Lower lobe of right lung (tissue), 2 donors: ENCODE results near the gene PPP1R3D. TPM values are rescaled to one million over a fixed set of nuclear protein-coding genes. Genes with fewer than 3 reads are reported as not detected.

ENCODE experiments used
- ATAC-seq, 2 donors: fragments of 200-7000 bp; cut with Tn5 transposase; one replicate each; pipeline ENCODE4 v1.9.1; 2020 to 2022; ENCODE audit warnings: mild to moderate bottlenecking in 2 of 2, moderate library complexity in 2 of 2
- DNase-seq: peaks from one replicate; pipeline ENCODE4 v3.0.0-alpha.2; 2020
- H3K27ac ChIP-seq: fragments of 200-600 bp; one replicate; pipeline ENCODE4 v1.8.0; 2022
- H3K27me3 ChIP-seq: fragments of 200-600 bp; one replicate; pipeline ENCODE4 v1.8.0; 2022; ENCODE audit warnings: low read depth
- H3K36me3 ChIP-seq: fragments of 200-600 bp; one replicate; pipeline ENCODE4 v1.8.0; 2022; ENCODE audit warnings: mild to moderate bottlenecking
- H3K4me1 ChIP-seq: fragments of 200-600 bp; one replicate; pipeline ENCODE4 v1.8.0; 2022
- H3K4me3 ChIP-seq: fragments of 200-600 bp; one replicate; pipeline ENCODE4 v1.8.0; 2022; ENCODE audit warnings: mild to moderate bottlenecking
- H3K9me3 ChIP-seq: fragments of 200-600 bp; one replicate; pipeline ENCODE4 v1.8.0; 2022
- intact Hi-C: fragments of 100-400 bp; cut with DNase I; formaldehyde crosslinking; loops from one replicate; pipeline ENCODE4 v1.11.0; 2022
- total RNA-seq: library from RNA; stranded (reverse); fragmentation: NEBNext Ultra II Directional; extraction: Animal tissue kit (Norgen Biotek cat#: 25700); gene quantifications from one replicate; pipeline ENCODE4 v1.2.1, GENCODE V29; 2021
- TF ChIP-seq, protein P1 (sequence below): fragments of 200-600 bp; IDR thresholded peaks from one replicate; pipeline ENCODE4 v1.8.0; 2022; ENCODE audit warnings: antibody characterized with exemption, mild to moderate bottlenecking
- donor health status: DM: no; HTN: yes; CAD: no; lungs with severe emphysema.

Gene PPP1R3D
- total RNA-seq, 1 donor from 2014 or later, result 12.1 TPM

DNA sequence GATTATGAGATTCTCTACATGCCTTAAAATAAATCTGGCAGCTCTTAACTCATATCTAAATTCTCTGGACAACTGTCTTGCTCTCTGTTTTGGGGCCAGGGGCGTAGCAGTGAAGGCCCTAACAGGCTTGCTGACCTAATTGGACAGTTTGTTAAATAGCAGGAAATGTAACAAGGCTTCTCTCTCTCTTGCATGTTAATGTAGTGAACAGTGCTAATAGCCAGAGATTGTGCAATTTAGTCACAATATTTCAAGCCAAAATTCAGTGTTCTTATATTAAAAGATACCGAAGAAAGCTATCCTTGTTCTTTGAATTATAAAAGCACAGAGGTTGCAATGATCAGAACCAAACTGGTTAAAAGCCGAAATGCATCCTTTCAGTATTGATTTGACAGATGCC, 3.0 kb downstream of the PPP1R3D start:
- Histone ChIP-seq H3K4me1 (peaks cover 39% of the 10 kb centered on the region), H3K27me3 (no peaks in the 10 kb centered on the region), H3K4me3 (no peak overlapping the region), H3K36me3 (peaks cover under 1% of the 10 kb centered on the region), H3K27ac (no peak overlapping the region), H3K9me3 (no peaks in the 10 kb centered on the region)
- intact Hi-C loops, result no loop called here
- TF ChIP-seq, protein P1, sequence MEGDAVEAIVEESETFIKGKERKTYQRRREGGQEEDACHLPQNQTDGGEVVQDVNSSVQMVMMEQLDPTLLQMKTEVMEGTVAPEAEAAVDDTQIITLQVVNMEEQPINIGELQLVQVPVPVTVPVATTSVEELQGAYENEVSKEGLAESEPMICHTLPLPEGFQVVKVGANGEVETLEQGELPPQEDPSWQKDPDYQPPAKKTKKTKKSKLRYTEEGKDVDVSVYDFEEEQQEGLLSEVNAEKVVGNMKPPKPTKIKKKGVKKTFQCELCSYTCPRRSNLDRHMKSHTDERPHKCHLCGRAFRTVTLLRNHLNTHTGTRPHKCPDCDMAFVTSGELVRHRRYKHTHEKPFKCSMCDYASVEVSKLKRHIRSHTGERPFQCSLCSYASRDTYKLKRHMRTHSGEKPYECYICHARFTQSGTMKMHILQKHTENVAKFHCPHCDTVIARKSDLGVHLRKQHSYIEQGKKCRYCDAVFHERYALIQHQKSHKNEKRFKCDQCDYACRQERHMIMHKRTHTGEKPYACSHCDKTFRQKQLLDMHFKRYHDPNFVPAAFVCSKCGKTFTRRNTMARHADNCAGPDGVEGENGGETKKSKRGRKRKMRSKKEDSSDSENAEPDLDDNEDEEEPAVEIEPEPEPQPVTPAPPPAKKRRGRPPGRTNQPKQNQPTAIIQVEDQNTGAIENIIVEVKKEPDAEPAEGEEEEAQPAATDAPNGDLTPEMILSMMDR, result no peak
- ATAC-seq, result no peak
- DNase-seq, result no peak

DNA sequence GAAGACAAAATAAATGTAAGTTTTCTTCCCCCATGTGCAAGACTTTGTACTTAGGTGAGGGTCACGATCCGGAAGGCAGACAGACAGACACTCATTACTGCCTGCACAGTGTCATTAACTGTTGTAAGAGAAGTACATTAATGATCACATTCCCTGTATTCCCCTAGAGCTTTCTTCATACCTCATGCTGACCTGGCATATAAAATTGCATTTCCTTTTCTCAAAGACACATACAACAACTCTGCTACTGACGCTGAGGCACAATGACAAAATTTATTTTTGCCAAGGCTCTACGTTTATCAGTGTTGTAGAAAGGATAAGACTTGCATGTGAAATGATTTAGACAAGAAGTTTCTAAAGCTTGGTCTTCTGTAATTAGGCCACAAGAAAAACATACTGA, 3.7 kb downstream of the PPP1R3D start:
- intact Hi-C loops, result no loop called here
- DNase-seq, result no peak
- H3K27me3 ChIP-seq, result no peaks in the 10 kb centered on the region

DNA sequence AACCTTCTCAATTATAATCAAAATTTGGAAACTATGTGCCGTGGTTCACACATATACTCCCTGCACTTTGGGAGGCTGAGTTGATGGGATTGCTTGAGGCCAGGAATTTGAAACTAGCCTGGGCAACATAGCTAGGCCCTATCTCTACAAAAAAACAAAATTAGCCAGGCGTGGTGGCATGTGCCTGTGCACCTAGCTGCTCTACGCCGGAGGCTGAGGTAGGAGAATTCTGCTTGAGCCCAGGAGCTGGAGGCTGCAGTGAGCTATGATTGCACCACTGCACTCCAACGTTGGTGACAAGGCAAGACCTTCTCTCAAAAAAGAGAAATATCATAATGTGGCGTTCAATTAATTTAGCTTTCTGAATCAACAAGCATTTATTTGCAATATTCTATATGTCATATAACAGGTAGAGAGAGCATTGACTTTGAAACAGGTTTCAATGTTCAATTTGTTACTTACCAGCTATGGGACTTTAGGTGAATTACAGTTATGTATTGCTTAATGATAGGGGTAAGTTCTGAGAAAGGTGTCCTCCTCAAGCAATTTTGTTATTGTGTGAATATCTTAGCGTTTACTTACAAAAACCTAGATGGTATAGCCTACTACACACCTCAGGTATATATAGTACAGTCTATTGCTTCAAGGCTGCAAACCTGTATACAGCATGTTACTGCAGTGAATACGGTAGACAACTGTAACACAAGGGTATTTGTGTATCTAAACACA, 4.5 kb downstream of the PPP1R3D start:
- TF ChIP-seq, protein P1, result no peak
- Histone ChIP-seq H3K36me3 (no peaks in the 10 kb centered on the region), H3K4me1 (peaks cover 27% of the 10 kb centered on the region), H3K4me3 (no peak overlapping the region), H3K27me3 (no peaks in the 10 kb centered on the region), H3K9me3 (no peaks in the 10 kb centered on the region), H3K27ac (no peak overlapping the region)
- intact Hi-C loops, result no loop called here
- no peak for DNase-seq
- no peak for ATAC-seq

More for the DNA sequence above, 3.7 kb downstream of the PPP1R3D start:
- TF ChIP-seq, protein P1, result no peak
- peaks cover 32% of the 10 kb centered on the region for H3K4me1 ChIP-seq
- no peak overlapping the region for H3K27ac ChIP-seq
- no peaks in the 10 kb centered on the region for H3K9me3 ChIP-seq
- H3K4me3 ChIP-seq, result no peak overlapping the region
- no peak for ATAC-seq
- no peaks in the 10 kb centered on the region for H3K36me3 ChIP-seq

DNA sequence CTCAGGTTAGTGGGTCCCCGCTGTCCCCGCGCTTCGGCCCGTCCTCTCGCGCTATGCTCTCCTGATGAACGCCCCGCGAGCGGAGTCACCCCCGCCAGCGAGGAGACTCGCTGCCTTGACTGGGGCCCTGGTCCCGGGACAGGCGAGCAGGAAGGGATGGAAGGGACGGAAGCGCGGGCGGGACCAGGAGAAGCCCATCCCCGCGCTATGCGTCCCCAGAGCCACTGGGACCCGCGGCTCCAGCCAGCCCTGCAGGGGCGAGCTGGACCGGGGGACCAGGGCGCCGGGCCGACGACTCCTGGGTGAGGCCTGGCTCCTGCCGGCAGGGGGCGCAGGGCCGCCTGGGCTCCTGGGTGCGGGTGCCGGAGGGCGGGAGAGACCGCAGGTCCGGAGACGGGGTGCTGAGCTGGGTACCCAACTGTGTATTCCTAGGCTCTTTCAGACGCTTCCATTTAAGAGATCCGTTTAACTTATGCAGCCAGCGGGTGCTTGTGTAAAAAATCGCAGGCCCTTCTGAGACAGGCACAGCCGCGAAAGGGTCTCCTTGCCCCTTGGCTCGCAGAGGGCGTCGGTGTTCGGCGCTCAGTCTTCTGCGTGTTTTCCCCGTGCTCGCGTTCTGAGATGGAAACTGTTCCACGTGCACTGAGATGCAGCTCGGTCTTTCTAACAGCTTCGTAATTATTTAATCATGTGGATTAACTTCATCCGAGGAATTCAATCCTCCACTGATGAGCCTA, 6.1 kb downstream of the PPP1R3D start:
- Histone ChIP-seq H3K4me1 (peaks cover 23% of the 10 kb centered on the region), H3K27me3 (no peaks in the 10 kb centered on the region), H3K36me3 (no peaks in the 10 kb centered on the region), H3K9me3 (no peaks in the 10 kb centered on the region), H3K27ac (peak overlapping the region; percentile 69), H3K4me3 (peak overlapping the region; percentile 68)
- ATAC-seq (peak; percentile 97 to 98), DNase-seq (peak; percentile 88)
- intact Hi-C loops, result no loop called here
- TF ChIP-seq, protein P1, result peak; percentile 99

DNA sequence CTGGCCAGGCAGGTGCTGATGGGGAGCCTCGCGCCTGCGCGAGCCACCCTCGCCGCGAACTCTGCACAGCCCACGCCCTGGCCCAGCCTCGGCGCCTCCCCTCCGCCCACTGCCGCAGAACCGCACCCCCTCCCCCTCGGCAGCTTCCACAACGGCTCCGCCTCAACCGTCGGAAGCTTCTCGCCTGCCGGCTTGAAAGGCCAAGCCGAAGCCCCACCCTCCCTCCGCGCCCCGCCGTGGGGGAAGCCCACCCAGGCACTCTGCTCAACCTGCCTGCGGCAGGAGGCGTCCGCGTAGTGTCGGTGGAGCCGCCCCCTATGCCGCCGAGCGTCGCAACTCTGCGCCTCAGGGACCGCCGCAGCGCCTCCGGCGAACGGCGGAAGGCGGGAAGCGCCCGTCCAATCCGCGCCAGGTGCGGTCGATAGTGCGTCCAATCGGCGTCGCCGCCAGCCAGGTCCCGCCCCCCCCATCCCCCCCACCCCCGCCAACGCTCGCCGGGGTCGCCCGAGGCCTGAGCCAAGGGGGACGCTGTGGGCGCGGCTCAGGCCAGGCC, 6.7 kb downstream of the PPP1R3D start, which contains the start of gene SYCP2:
TSS of gene SYCP2 (minus strand) at position 342 of the 553 bp plus-strand sequence. CDS start 11,224 bp downstream, outside the sequence.
- intact Hi-C loops, result no loop called here
- TF ChIP-seq, protein P1, result no peak
- Histone ChIP-seq H3K36me3 (no peaks in the 10 kb centered on the region), H3K27ac (peak within 1 kb of the TSS; percentile 69), H3K27me3 (no peaks in the 10 kb centered on the region), H3K4me3 (peak within 1 kb of the TSS; percentile 68), H3K4me1 (peaks cover 17% of the 10 kb centered on the region), H3K9me3 (no peaks in the 10 kb centered on the region)
- DNase-seq, result peak; percentile 61
- peak; percentile 80 to 81 for ATAC-seq
